H9 (cell line): ENCODE data around the gene SORCS2. TPM values are rescaled to one million over a fixed set of nuclear protein-coding genes. Genes with fewer than 3 reads are reported as not detected.

ENCODE experiments used
- DNase-seq: peaks from one replicate; pipeline ENCODE4 v3.0.0-alpha.2; 2017
- H2AFZ ChIP-seq: one replicate; pipeline ENCODE4 v1.6.1; 2013; ENCODE audit warnings: mild to moderate bottlenecking, low read length, control low read depth, moderate library complexity
- H2AK5ac ChIP-seq: 2 replicates; pipeline ENCODE4 v1.6.1; 2013; ENCODE audit warnings: low read length, control low read depth, mixed read lengths; ENCODE audit not compliant: insufficient read length
- H2BK120ac ChIP-seq: one replicate; pipeline ENCODE4 v1.6.1; 2013; ENCODE audit warnings: low read depth, mild to moderate bottlenecking, low read length, control low read depth, inconsistent platforms; ENCODE audit not compliant: poor library complexity, severe bottlenecking
- H2BK12ac ChIP-seq: 2 replicates; pipeline ENCODE4 v1.6.1; 2013; ENCODE audit warnings: low read length, control low read depth, mixed read lengths, low read depth; ENCODE audit not compliant: insufficient read length
- H2BK15ac ChIP-seq: 2 replicates; pipeline ENCODE4 v1.6.1; 2013; ENCODE audit warnings: low read depth, low read length, control low read depth
- H2BK20ac ChIP-seq: one replicate; pipeline ENCODE4 v1.6.1; 2013; ENCODE audit warnings: low read depth, mild to moderate bottlenecking, low read length, control low read depth, inconsistent platforms; ENCODE audit not compliant: poor library complexity, severe bottlenecking
- H2BK5ac ChIP-seq: 2 replicates; pipeline ENCODE4 v1.6.1; 2013; ENCODE audit warnings: low read length, control low read depth, mixed read lengths; ENCODE audit not compliant: insufficient read length
- H3K14ac ChIP-seq: 2 replicates; pipeline ENCODE4 v1.6.1; 2013; ENCODE audit warnings: low read length, control low read depth; ENCODE audit not compliant: insufficient read depth
- H3K18ac ChIP-seq: 2 replicates; pipeline ENCODE4 v1.6.1; 2013; ENCODE audit warnings: low read depth, mild to moderate bottlenecking, mixed read lengths, low read length, control low read depth; ENCODE audit not compliant: insufficient read length
- H3K23ac ChIP-seq: 2 replicates; pipeline ENCODE4 v1.6.1; 2013; ENCODE audit warnings: low read length, control low read depth, mixed read lengths, low read depth; ENCODE audit not compliant: insufficient read length
- H3K23me2 ChIP-seq: 2 replicates; pipeline ENCODE4 v1.6.1; 2013; ENCODE audit warnings: low read depth, mild to moderate bottlenecking, mixed read lengths, low read length, control low read depth; ENCODE audit not compliant: insufficient read length, poor library complexity, severe bottlenecking
- H3K27ac ChIP-seq: 2 replicates; pipeline ENCODE4 v1.5.1; 2013; ENCODE audit warnings: low read length, control low read depth, mixed read lengths, low read depth; ENCODE audit not compliant: insufficient read length
- H3K27me3 ChIP-seq: 2 replicates; pipeline ENCODE4 v1.6.1; 2013; ENCODE audit warnings: low read length, control low read depth, inconsistent platforms; ENCODE audit not compliant: insufficient read depth
- H3K4ac ChIP-seq: 2 replicates; pipeline ENCODE4 v1.6.1; 2013; ENCODE audit warnings: low read depth, mild to moderate bottlenecking, control low read depth, inconsistent platforms, low read length, moderate library complexity
- H3K4me1 ChIP-seq: 2 replicates; pipeline ENCODE4 v1.6.1; 2013; ENCODE audit warnings: low read length, control low read depth, inconsistent platforms; ENCODE audit not compliant: insufficient read depth
- H3K4me2 ChIP-seq: 2 replicates; pipeline ENCODE4 v1.6.1; 2013; ENCODE audit warnings: low read length, control low read depth, mixed read lengths; ENCODE audit not compliant: insufficient read length, insufficient read depth
- H3K56ac ChIP-seq: 2 replicates; pipeline ENCODE4 v1.6.1; 2013; ENCODE audit warnings: low read depth, mild to moderate bottlenecking, mixed read lengths, low read length, control low read depth; ENCODE audit not compliant: insufficient read length
- H3K79me1 ChIP-seq: 2 replicates; pipeline ENCODE4 v1.6.1; 2013; ENCODE audit warnings: low read depth, mild to moderate bottlenecking, moderate library complexity, low read length, control low read depth, inconsistent platforms; ENCODE audit not compliant: insufficient read depth, poor library complexity, severe bottlenecking
- H3K79me2 ChIP-seq: 2 replicates; pipeline ENCODE4 v1.6.1; 2013; ENCODE audit warnings: low read length, control low read depth, inconsistent platforms; ENCODE audit not compliant: insufficient read depth
- H3K9ac ChIP-seq: 2 replicates; pipeline ENCODE4 v1.6.1; 2013; ENCODE audit warnings: low read length, control low read depth, mixed read lengths; ENCODE audit not compliant: insufficient read length; ENCODE audit errors: extremely low read depth
- H3K9me3 ChIP-seq: one replicate; pipeline ENCODE4 v1.6.1; 2013; ENCODE audit warnings: low read depth, low read length, inconsistent platforms; ENCODE audit not compliant: control insufficient read depth
- H3T11ph ChIP-seq: one replicate; pipeline ENCODE4 v1.6.1; 2013; ENCODE audit warnings: mild to moderate bottlenecking, low read length, control low read depth, inconsistent platforms
- H4K20me1 ChIP-seq: one replicate; pipeline ENCODE4 v1.6.1; 2013; ENCODE audit not compliant: control insufficient read depth, insufficient read length, insufficient read depth
- H4K5ac ChIP-seq: 2 replicates; pipeline ENCODE4 v1.6.1; 2013; ENCODE audit warnings: low read depth, mild to moderate bottlenecking, mixed read lengths, low read length, control low read depth; ENCODE audit not compliant: insufficient read length
- H4K8ac ChIP-seq: replicated peaks from 2 replicates; pipeline ENCODE4 v1.6.1; 2013; ENCODE audit warnings: low read length, control low read depth, mixed read lengths, low read depth; ENCODE audit not compliant: insufficient read length
- H4K91ac ChIP-seq: 2 replicates; pipeline ENCODE4 v1.6.1; 2013; ENCODE audit warnings: low read depth, mild to moderate bottlenecking, moderate library complexity, mixed read lengths, low read length, control low read depth; ENCODE audit not compliant: insufficient read length
- H3K27ac Mint-ChIP-seq, 3 experiments: 2 replicates in 2 of 3; 3 replicates in 1 of 3; pipeline ENCODE4 v1.8.0; 2020 to 2021; ENCODE audit warnings: mixed read lengths in 3 of 3, mild to moderate bottlenecking in 1 of 3, moderate library complexity in 1 of 3
- H3K27me3 Mint-ChIP-seq: 2 replicates; pipeline ENCODE4 v1.8.0; 2021; ENCODE audit warnings: low read depth, mild to moderate bottlenecking, moderate library complexity, mixed read lengths
- H3K36me3 Mint-ChIP-seq, 3 experiments: 2 replicates in 2 of 3; 3 replicates in 1 of 3; pipeline ENCODE4 v1.8.0; 2020 to 2021; ENCODE audit warnings: low read depth in 3 of 3, mixed read lengths in 3 of 3; ENCODE audit not compliant: insufficient read depth in 1 of 3
- H3K4me1 Mint-ChIP-seq, 2 experiments: 2 replicates each; pipeline ENCODE4 v1.8.0; 2020; ENCODE audit warnings: mixed read lengths in 2 of 2
- H3K4me3 Mint-ChIP-seq, 2 experiments: 2 replicates in 1 of 2; 3 replicates in 1 of 2; pipeline ENCODE4 v1.8.0; 2020 to 2021; ENCODE audit warnings: mild to moderate bottlenecking in 2 of 2, mixed read lengths in 2 of 2, moderate library complexity in 1 of 2
- H3K9me3 Mint-ChIP-seq, 2 experiments: 2 replicates in 1 of 2; 3 replicates in 1 of 2; pipeline ENCODE4 v1.8.0; 2020; ENCODE audit warnings: mild to moderate bottlenecking in 2 of 2, mixed read lengths in 2 of 2, moderate library complexity in 1 of 2
- WGBS: extraction: QIAGEN DNeasy Blood & Tissue Kit; methylation state at CpG from one replicate; pipeline ENCODE4 v1.1.7; 2013; ENCODE audit warnings: missing lambda C conversion rate, low lambda C conversion rate, mixed read lengths; ENCODE audit not compliant: insufficient read length; ENCODE audit errors: extremely low coverage; 5-methylcytosine and 5-hydroxymethylcytosine counted together
- total RNA-seq: library from RNA; stranded (reverse); gene quantifications from 2 replicates; pipeline ENCODE4 v1.2.1, GENCODE V29; 2021
- TF ChIP-seq, protein P1 (sequence below): fragments of 200-600 bp; sonication (generic); conservative IDR thresholded peaks from 3 replicates; pipeline ENCODE4 v1.8.0; 2021; ENCODE audit warnings: antibody characterized with exemption, mild to moderate bottlenecking

SORCS2 gene
- total RNA-seq, 1 experiment from 2014 or later, result 0.57 TPM

DNA sequence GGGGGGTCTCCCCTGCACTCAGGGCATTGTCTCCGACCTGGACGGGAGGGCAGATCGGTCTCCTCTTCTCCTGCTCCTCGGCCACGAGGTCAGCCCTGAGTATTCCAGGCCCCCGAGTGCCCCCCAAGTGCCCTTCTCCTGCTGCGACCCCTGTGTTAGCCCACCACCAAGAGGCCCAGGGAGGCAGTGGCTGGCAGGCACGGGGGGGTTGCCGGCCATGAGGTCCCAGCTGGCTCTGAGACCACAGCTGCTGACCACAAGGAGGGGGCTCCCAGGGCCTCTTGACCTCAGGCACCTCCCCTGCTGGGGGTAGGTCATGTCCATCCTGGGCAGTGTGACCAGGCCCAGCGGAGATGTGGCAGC lies 428.5 kb downstream of the SORCS2 start:
- H3K9ac ChIP-seq, result no peak overlapping the region
- H4K8ac ChIP-seq, result no peak overlapping the region
- H3K4ac ChIP-seq, result no peak overlapping the region
- Mint-ChIP-seq H3K4me3 (no peak overlapping the region), H3K4me1 (no peaks in the 10 kb centered on the region), H3K27me3 (peaks cover 21% of the 10 kb centered on the region), H3K36me3 (no peaks in the 10 kb centered on the region), H3K9me3 (peaks cover 0 to 2% of the 10 kb centered on the region in 2 experiments; a peak in 1 of 5 replicates), H3K27ac (no peak overlapping the region)
- H2BK120ac ChIP-seq, result no peak overlapping the region
- peak overlapping the region; percentile 1; the same call in 1 of the 2 replicates for H3K14ac ChIP-seq
- H3K23ac ChIP-seq, result no peak overlapping the region
- no peak overlapping the region for H3T11ph ChIP-seq
- H3K23me2 ChIP-seq, result no peaks in the 10 kb centered on the region
- no peak for DNase-seq
- no peak overlapping the region for H3K18ac ChIP-seq
- no peaks in the 10 kb centered on the region for H3K27me3 ChIP-seq
- no peak overlapping the region for H2BK5ac ChIP-seq
- H3K4me2 ChIP-seq, result no peak overlapping the region
- no peak overlapping the region for H4K5ac ChIP-seq
- no peak overlapping the region; the same call in 1 of the 2 replicates for H2BK15ac ChIP-seq
- no peak overlapping the region for H2AK5ac ChIP-seq
- H4K20me1 ChIP-seq, result no peaks in the 10 kb centered on the region
- no peaks in the 10 kb centered on the region for H3K4me1 ChIP-seq
- no peak overlapping the region for H4K91ac ChIP-seq
- no peak overlapping the region for H2AFZ ChIP-seq
- H2BK12ac ChIP-seq, result no peak overlapping the region
- H3K79me2 ChIP-seq, result no peaks in the 10 kb centered on the region
- H3K9me3 ChIP-seq, result no peaks in the 10 kb centered on the region
- TF ChIP-seq, protein P1, sequence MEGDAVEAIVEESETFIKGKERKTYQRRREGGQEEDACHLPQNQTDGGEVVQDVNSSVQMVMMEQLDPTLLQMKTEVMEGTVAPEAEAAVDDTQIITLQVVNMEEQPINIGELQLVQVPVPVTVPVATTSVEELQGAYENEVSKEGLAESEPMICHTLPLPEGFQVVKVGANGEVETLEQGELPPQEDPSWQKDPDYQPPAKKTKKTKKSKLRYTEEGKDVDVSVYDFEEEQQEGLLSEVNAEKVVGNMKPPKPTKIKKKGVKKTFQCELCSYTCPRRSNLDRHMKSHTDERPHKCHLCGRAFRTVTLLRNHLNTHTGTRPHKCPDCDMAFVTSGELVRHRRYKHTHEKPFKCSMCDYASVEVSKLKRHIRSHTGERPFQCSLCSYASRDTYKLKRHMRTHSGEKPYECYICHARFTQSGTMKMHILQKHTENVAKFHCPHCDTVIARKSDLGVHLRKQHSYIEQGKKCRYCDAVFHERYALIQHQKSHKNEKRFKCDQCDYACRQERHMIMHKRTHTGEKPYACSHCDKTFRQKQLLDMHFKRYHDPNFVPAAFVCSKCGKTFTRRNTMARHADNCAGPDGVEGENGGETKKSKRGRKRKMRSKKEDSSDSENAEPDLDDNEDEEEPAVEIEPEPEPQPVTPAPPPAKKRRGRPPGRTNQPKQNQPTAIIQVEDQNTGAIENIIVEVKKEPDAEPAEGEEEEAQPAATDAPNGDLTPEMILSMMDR, result no peak
- no peaks in the 10 kb centered on the region for H3K79me1 ChIP-seq
- no CpG with 5 or more reads among the region's 10 CpGs for WGBS
- H3K56ac ChIP-seq, result no peak overlapping the region
- H2BK20ac ChIP-seq, result no peak overlapping the region
- no peak overlapping the region for H3K27ac ChIP-seq
